Measurements from ENCODE around the gene MYO18B.

- TF ChIP-seq, protein P1, sequence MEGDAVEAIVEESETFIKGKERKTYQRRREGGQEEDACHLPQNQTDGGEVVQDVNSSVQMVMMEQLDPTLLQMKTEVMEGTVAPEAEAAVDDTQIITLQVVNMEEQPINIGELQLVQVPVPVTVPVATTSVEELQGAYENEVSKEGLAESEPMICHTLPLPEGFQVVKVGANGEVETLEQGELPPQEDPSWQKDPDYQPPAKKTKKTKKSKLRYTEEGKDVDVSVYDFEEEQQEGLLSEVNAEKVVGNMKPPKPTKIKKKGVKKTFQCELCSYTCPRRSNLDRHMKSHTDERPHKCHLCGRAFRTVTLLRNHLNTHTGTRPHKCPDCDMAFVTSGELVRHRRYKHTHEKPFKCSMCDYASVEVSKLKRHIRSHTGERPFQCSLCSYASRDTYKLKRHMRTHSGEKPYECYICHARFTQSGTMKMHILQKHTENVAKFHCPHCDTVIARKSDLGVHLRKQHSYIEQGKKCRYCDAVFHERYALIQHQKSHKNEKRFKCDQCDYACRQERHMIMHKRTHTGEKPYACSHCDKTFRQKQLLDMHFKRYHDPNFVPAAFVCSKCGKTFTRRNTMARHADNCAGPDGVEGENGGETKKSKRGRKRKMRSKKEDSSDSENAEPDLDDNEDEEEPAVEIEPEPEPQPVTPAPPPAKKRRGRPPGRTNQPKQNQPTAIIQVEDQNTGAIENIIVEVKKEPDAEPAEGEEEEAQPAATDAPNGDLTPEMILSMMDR (conservative IDR thresholded peaks at IDR 0.05 in 1 of 2, IDR thresholded peaks at IDR 0.05 in 1 of 2; ENCODE audit: extremely low read depth in 1 of 2, insufficient read depth in 1 of 2, low read depth in 1 of 2, low read length in 2 of 2), result no peak
- no peak for TF ChIP-seq EZH2 (IDR thresholded peaks at IDR 0.05; ENCODE audit: borderline replicate concordance, low read length)
These were observed 44.8 kb upstream of the MYO18B start for GRCh38 chr22:25697181-25697664.

All from mammary epithelial cell (primary cell).